Neural crest cell (in vitro differentiated cells): ENCODE data around the gene NVL. TPM values are rescaled to one million over a fixed set of nuclear protein-coding genes. Genes with fewer than 3 reads are reported as not detected.
A peak's percentile ranks its signal among the peaks of the same experiment; 100 is the strongest.
"Not testable (repeated sequence)": the region's sequence is repeated elsewhere in the genome, so short reads cannot be mapped to it uniquely, and the experiment has no call there.

ENCODE experiments used
- DNase-seq: peaks from one replicate; pipeline ENCODE4 v3.0.0; 2021; ENCODE audit warnings: low read depth, mixed read lengths, low spot score
- H3K27ac Mint-ChIP-seq: one replicate; pipeline ENCODE4 v1.8.0; 2021; ENCODE audit warnings: mild to moderate bottlenecking, mixed read lengths; ENCODE audit not compliant: unreplicated experiment
- H3K27me3 Mint-ChIP-seq: 2 replicates; pipeline ENCODE4 v1.8.0; 2021; ENCODE audit warnings: low read depth, mild to moderate bottlenecking, mixed read lengths
- H3K36me3 Mint-ChIP-seq: 2 replicates; pipeline ENCODE4 v1.8.0; 2021; ENCODE audit warnings: low read depth, mild to moderate bottlenecking, mixed read lengths
- H3K4me1 Mint-ChIP-seq: 2 replicates; pipeline ENCODE4 v1.8.0; 2021; ENCODE audit warnings: mixed read lengths
- H3K4me3 Mint-ChIP-seq: one replicate; pipeline ENCODE4 v1.8.0; 2021; ENCODE audit warnings: mild to moderate bottlenecking, mixed read lengths
- H3K9me3 Mint-ChIP-seq: 2 replicates; pipeline ENCODE4 v1.8.0; 2021; ENCODE audit warnings: mixed read lengths
- total RNA-seq: library from RNA; stranded (reverse); gene quantifications from 2 replicates; pipeline ENCODE4 v1.2.1, GENCODE V29; 2021
- TF ChIP-seq, protein P1 (sequence below): fragments of 200-600 bp; sonication (generic); conservative IDR thresholded peaks from 2 replicates; pipeline ENCODE4 v1.5.0; 2021; ENCODE audit warnings: antibody characterized with exemption, mild to moderate bottlenecking

NVL gene
- total RNA-seq, 1 donor from 2014 or later, result 51.2 TPM

DNA sequence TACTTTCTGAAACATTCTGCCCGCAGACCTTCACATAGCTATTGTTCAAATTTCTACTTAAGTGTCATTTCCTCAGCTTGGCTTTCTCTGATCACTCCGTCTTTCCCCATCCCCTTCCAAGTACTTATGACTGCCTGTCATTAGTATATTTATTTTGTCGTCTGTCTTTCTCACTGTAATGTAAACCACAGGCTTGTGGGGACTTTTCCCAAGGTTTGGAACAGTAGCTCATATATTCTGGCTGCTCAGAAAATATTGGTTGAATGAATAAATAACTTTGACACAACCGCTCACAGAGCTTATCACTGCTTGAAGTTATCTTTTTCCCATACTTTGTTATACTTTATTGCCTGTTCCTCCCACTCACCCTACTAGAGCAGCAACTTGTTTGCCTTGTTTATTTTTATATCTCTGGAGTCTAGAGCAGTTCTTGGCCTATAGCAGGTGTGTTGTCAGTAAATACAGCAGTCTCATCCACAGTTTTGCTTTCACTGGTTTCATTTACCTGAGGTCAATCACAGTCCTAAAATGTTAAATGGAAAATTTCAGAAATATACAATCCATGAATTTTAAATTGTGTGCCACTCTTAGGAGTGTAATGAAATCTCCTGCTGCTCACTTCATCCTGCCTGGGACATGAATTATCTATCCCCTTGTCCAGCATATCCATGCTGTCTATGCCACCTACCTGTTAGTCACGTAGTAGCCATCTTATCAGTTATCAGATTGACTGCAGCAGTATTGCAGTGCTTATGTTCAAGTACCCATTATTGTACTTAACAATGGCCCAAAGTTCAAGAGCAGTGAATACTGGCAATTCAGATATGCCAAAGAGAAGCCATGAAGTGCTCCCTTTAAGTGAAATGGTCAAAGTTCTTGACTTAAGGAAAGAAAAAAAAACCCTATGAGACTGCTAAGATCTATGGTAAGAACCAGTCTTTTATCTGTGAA is 24.3 kb upstream of the NVL start:
- Mint-ChIP-seq H3K36me3 (no peaks in the 10 kb centered on the region), H3K9me3 (no peaks in the 10 kb centered on the region), H3K27ac (no peak overlapping the region), H3K4me1 (peaks cover 25% of the 10 kb centered on the region), H3K27me3 (no peaks in the 10 kb centered on the region), H3K4me3 (peak overlapping the region; percentile 50)
- TF ChIP-seq, protein P1, sequence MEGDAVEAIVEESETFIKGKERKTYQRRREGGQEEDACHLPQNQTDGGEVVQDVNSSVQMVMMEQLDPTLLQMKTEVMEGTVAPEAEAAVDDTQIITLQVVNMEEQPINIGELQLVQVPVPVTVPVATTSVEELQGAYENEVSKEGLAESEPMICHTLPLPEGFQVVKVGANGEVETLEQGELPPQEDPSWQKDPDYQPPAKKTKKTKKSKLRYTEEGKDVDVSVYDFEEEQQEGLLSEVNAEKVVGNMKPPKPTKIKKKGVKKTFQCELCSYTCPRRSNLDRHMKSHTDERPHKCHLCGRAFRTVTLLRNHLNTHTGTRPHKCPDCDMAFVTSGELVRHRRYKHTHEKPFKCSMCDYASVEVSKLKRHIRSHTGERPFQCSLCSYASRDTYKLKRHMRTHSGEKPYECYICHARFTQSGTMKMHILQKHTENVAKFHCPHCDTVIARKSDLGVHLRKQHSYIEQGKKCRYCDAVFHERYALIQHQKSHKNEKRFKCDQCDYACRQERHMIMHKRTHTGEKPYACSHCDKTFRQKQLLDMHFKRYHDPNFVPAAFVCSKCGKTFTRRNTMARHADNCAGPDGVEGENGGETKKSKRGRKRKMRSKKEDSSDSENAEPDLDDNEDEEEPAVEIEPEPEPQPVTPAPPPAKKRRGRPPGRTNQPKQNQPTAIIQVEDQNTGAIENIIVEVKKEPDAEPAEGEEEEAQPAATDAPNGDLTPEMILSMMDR, result no peak
- DNase-seq, result no peak

DNA sequence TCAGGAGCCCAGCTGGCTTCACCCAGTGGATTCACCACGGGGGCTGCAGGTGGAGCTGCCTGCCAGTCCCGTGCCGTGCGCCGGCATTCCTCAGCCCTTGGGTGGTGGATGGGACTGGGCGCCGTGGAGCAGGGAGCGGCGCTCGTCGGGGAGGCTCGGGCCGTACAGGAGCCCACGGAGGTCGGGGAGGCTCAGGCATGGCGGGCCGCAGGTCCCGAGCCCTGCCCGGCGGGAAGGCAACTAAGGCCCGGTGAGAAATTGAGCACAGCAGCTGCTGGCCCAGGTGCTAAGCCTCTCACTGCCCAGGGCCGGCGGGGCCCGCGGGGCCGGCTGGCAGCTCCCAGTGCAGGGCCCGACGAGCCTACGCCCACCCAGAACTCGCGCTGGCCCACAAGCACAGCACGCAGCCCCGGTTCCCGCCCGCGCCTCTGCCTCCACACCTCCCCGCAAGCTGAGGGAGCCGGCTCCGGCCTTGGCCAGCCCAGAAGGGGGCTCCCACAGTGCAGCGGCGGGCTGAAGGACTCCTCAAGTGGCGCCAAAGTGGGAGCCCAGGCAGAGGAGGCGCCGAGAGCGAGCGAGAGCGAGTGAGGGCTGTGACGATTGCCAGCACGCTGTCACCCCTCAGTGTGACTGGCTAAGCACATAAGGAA is 22.6 kb upstream of the NVL start:
- H3K27ac Mint-ChIP-seq, H3K9me3 Mint-ChIP-seq, H3K4me3 Mint-ChIP-seq, H3K4me1 Mint-ChIP-seq, H3K36me3 Mint-ChIP-seq, DNase-seq, H3K27me3 Mint-ChIP-seq: not testable (repeated sequence)

DNA sequence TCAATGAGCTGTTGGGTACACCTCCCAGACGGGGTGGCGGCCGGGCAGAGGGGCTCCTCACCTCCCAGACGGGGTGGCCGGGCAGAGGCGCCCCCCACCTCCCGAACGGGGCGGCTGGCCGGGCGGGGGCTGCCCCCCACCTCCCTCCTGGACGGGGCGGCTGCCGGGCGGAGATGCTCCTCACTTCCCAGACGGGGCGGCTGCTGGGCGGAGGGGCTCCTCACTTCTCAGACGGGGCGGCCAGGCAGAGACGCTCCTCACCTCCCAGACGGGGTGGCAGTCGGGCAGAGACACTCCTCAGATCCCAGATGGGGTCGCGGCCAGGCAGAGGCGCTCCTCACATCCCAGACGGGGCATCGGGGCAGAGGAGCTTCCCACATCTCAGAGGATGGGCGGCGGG is 19.7 kb upstream of the NVL start:
- not testable (repeated sequence) for H3K4me3 Mint-ChIP-seq, H3K9me3 Mint-ChIP-seq, H3K27ac Mint-ChIP-seq, H3K36me3 Mint-ChIP-seq, H3K4me1 Mint-ChIP-seq, H3K27me3 Mint-ChIP-seq, DNase-seq

DNA sequence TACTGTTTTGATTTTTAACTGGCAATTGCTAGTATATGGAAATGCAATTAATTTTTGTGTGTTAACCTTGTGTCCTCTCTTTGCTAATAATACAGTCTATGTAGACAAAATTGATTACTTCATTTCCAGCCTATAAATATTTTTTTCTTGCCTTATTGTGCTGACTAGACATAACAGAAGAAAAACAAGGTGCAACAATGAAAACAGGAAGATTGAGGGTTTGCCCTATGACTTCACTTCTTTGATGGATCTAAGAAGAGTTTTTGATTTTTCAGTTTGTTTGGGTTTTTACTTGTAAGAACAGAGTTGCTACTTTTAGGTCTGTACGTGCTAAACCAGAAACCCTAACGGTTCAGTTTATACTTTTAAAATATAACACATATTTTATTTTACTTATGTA is 18.2 kb upstream of the NVL start:
- Mint-ChIP-seq H3K27me3 (peaks cover 4% of the 10 kb centered on the region), H3K4me1 (no peaks in the 10 kb centered on the region), H3K4me3 (no peak overlapping the region), H3K27ac (no peak overlapping the region), H3K36me3 (no peaks in the 10 kb centered on the region), H3K9me3 (peaks cover 3% of the 10 kb centered on the region)
- DNase-seq, result no peak
- TF ChIP-seq, protein P1, result no peak

DNA sequence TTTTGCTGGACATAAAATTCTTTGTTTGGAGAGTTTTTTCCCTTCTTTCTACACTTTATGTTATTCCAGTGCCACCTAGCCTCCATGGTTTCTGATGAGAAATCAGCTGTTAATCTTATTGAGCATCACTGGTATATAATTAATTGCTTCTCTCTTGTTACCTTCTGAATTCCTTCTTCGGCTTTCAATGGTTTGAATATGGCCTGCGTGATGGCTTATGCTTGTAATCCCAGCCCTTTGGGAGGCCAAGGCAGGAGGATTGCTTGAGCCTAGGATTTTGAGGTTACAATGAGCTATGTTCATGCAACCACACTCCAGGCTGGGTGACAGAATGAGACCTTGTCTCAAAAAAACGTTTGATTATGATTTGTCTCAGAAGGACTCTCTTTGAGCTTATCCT is 13.7 kb upstream of the NVL start:
- Mint-ChIP-seq H3K9me3 (peaks cover 6% of the 10 kb centered on the region), H3K27ac (no peak overlapping the region), H3K4me3 (no peak overlapping the region), H3K4me1 (peaks cover 4% of the 10 kb centered on the region), H3K27me3 (peaks cover 29% of the 10 kb centered on the region), H3K36me3 (peaks cover 3% of the 10 kb centered on the region)
- TF ChIP-seq, protein P1, result no peak
- no peak for DNase-seq

DNA sequence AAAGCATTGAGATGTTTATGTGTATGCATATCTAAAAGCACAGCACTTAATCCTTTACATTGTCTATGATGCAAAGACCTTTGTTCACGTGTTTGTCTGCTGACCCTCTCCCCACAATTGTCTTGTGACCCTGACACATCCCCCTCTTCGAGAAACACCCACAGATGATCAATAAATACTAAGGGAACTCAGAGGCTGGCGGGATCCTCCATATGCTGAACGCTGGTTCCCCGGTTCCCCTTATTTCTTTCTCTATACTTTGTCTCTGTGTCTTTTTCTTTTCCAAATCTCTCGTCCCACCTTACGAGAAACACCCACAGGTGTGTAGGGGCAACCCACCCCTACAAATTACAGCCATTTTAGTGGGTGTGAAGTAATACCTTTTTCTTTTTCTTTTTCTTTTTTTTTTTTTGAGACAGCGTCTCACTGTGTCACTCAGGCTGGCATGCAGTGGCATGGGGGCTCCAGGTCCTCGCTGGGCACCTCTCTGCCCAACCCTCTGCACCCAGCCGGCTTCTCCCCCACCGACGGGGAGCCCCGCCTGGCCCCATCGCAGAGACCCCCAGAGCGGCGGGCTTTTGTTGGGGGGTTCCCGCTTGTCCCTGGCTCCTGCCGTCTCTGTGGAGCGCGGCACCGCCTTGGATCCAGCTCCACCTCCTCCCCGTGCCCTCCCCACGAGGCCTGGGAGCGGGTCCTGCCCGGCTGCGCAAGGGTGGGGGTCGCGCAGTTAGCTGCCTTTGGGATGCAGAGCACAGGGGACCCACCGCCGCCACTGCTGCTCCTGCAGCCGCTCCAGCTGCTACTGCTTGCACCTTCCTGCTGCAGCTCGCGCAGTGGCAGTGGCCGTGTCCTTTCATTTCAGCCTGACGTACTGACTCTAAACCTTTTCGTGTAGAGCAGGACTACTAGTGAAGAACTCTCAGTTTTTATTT is 10.7 kb upstream of the NVL start:
- H3K27ac Mint-ChIP-seq, H3K36me3 Mint-ChIP-seq, H3K9me3 Mint-ChIP-seq, H3K4me1 Mint-ChIP-seq: not testable (repeated sequence)
- peak; percentile 27 for DNase-seq
- Mint-ChIP-seq H3K27me3 (peaks cover 37% of the 10 kb centered on the region), H3K4me3 (peak overlapping the region; percentile 66)
